AG04450 (cell line): ENCODE data around the gene MT1A. TPM values are rescaled to one million over a fixed set of nuclear protein-coding genes. Genes with fewer than 3 reads are reported as not detected.
"Not testable (repeated sequence)": the region's sequence is repeated elsewhere in the genome, so short reads cannot be mapped to it uniquely, and the experiment has no call there.

Experiments used
- CTCF ChIA-PET: fragments of 300-600, 350-600 bp; formaldehyde crosslinking; extraction: SDS; loops from one replicate; lab custom pipeline; 2022; ENCODE audit warnings: antibody characterized with exemption, inconsistent platforms; lab: Charles Lee
- POLR2A ChIA-PET: fragments of 350-600 bp; formaldehyde crosslinking; extraction: SDS; loops from one replicate; lab custom pipeline; 2021; ENCODE audit warnings: antibody characterized with exemption, inconsistent platforms; lab: Yijun Ruan, JAX
- DNase-seq: peaks from one replicate; pipeline ENCODE4 v3.0.0-alpha.2; 2011; ENCODE audit warnings: low read depth, low spot score
- H3K27ac ChIP-seq: one replicate; pipeline ENCODE4 v1.5.1; 2012; ENCODE audit warnings: low read depth, low read length, control low read depth
- H3K27me3 ChIP-seq: one replicate; pipeline ENCODE4 v1.6.0; 2012; ENCODE audit warnings: low read length; ENCODE audit not compliant: control insufficient read depth, insufficient read depth
- H3K4me3 ChIP-seq: 2 replicates; pipeline ENCODE4 v1.5.1; 2011; ENCODE audit warnings: mild to moderate bottlenecking, low read depth, low read length, control low read depth
- H3K9me3 ChIP-seq: 2 replicates; pipeline ENCODE4 v1.5.1; 2012; ENCODE audit warnings: low read length; ENCODE audit not compliant: control insufficient read depth, insufficient read depth
- CTCF ChIP-seq: IDR thresholded peaks from 2 replicates; pipeline ENCODE4 v1.5.1; 2011; ENCODE audit warnings: low read depth, low read length, control low read depth, inconsistent platforms
- polyA plus RNA-seq: library from polyadenylated mRNA; depleted of rRNA; stranded (reverse); fragments of >200 nt; gene quantifications from 2 replicates; pipeline ENCODE4 v1.2.3, GENCODE V29; 2011

MT1A gene
- polyA plus RNA-seq, 1 experiment: 0.66 TPM

DNA sequence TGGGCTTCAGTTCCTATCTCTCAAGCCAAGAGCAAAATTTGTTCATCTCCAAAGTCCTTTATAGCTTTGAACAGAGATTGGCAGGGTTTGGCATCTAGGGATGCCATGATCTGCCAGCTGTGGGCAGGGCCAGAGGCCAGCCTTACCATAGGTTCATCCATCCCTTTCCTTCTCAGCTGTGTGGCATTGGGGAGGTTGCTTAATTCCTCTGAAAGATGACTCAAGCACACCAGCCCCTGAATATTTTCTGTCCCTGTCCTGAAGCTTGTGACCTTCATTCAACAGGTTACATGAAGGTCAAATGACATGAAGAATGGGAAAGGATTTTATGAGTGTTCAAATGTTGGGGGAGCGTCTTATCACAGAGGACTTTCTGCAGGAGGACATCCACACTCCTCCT, 26.0 kb downstream of the MT1A start:
- DNase-seq: no peak
- ChIA-PET CTCF (no interaction called here), POLR2A (no interaction called here)
- Histone ChIP-seq H3K27ac (no peak overlapping the region), H3K4me3 (no peak overlapping the region), H3K9me3 (no peaks in the 10 kb centered on the region; the same call in 1 of the 2 replicates), H3K27me3 (peaks cover 81% of the 10 kb centered on the region)
- no peak for TF ChIP-seq CTCF

DNA sequence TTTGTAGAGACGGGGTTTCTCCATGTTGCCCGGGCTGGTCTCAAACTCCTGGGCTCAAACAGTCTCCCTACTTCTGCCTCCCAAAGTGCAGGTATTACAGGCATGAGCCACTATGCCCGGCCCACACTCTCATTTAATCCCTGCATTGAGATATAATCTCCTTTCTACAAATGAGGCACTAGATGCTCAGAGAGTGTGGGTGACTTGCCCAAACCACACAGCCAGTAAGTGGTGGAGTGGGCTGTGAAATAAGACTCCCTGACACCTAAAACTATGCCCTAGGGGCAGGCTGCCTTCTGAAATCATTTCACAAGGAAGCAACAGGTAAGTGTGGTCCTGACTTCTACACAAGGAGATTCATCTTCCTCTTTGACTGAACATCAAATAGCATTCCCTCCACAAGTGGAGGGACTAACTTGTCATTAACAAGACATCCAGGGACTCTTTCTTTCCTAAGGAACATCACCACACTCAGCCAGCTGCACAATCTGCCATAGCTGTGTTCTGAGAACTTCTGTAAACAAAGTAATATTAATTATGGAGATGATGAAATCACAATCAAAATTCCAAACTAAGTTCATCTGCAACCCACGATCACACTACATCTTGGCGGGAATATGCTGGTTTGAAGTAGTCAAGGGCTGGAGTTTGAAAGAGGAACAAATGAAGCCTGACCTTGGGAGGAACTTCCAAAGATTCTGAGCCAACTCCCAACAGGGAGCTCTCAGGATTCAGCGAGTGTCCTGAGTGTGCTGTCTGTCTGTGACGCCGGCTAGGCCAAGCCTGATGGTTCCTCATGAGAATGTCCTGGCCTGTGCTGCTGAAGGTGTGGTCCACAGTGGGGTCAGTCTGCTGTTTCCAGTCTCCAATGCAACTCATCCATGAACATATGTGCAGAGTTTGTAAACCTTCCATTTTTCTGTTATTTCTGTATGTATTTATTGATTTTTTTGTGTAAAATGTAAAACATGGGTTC, 27.1 kb downstream of the MT1A start:
- DNase-seq, POLR2A ChIA-PET, H3K27ac ChIP-seq, CTCF ChIA-PET, H3K4me3 ChIP-seq, H3K9me3 ChIP-seq: not testable (repeated sequence)
- H3K27me3 ChIP-seq: peaks cover 81% of the 10 kb centered on the region

- POLR2A ChIA-PET: interaction anchor here (1.8 kb wide), 1 partner anchor 42 kb away, joined by 6 read pairs; the partner anchor contains the start of gene MT1E
- CTCF ChIA-PET: interaction anchor here (0.9 kb wide), 1 partner anchor 154 kb away, joined by 3 read pairs; no protein-coding TSS in a partner anchor
- Histone ChIP-seq H3K4me3 (no peak within 1 kb of the TSS; the same call in 1 of the 2 replicates), H3K27ac (no peak within 1 kb of the TSS), H3K9me3 (no peaks in the 10 kb centered on the region; the same call in 1 of the 2 replicates), H3K27me3 (peaks cover 73% of the 10 kb centered on the region)
- DNase-seq: no peak
- TF ChIP-seq CTCF: no peak
These were observed 29.4 kb downstream of the MT1A start, which contains the start of gene MT1G for GRCh38 chr16:56667581-56668571. Gene MT1G (minus strand): TSS chr16:56668065. CDS start chr16:56667993, 72 bp downstream.

GRCh38 chr16:56669005-56669839, 30.8 kb downstream of the MT1A start, which contains the start of gene MT1H:
Gene MT1H (plus strand): TSS chr16:56669814. CDS start chr16:56669885, 71 bp downstream.
- H3K27me3 ChIP-seq: peaks cover 65% of the 10 kb centered on the region
- CTCF ChIA-PET: no interaction called here
- POLR2A ChIA-PET: interaction anchor here (1.8 kb wide), 1 partner anchor 44 kb away, joined by 6 read pairs; the partner anchor contains the start of gene MT1E

More at GRCh38 chr16:56669005-56669839, 30.8 kb downstream of the MT1A start, which contains the start of gene MT1H:
- Histone ChIP-seq H3K4me3 (no peak within 1 kb of the TSS), H3K9me3 (no peaks in the 10 kb centered on the region; the same call in 1 of the 2 replicates), H3K27ac (no peak within 1 kb of the TSS)
- DNase-seq: no peak
- no peak for TF ChIP-seq CTCF
